SK-N-SH treated with all-trans-retinoic acid at 6 μM for 48 hours (cell line): ENCODE measurements around the gene PACS1.

Source experiments
- RARB ChIP-seq: fragments of 250-450 bp; sonication (Bioruptor Pico); IDR thresholded peaks from 2 replicates; pipeline ENCODE4 v1.8.0; 2021; ENCODE audit warnings: mild to moderate bottlenecking, moderate library complexity
- ZFP3 ChIP-seq: fragments of 250-450 bp; sonication (Bioruptor Pico); IDR thresholded peaks from 2 replicates; pipeline ENCODE4 v1.5.0; 2020; ENCODE audit warnings: mild to moderate bottlenecking, moderate library complexity
- ZNF70 ChIP-seq: fragments of 450-650 bp; formaldehyde crosslinking; IDR thresholded peaks from 2 replicates; pipeline ENCODE4 v1.5.0; 2020; ENCODE audit warnings: mild to moderate bottlenecking, moderate library complexity
- TF ChIP-seq, protein P1 (sequence below): fragments of 250-450 bp; sonication (Bioruptor Pico); IDR thresholded peaks from 2 replicates; pipeline ENCODE4 v1.8.0; 2020; ENCODE audit warnings: mild to moderate bottlenecking, moderate library complexity, borderline replicate concordance

GRCh38 chr11:66072081-66072480 lies 2.0 kb downstream of the PACS1 start:
- no peak for TF ChIP-seq ZNF70 (CRISPR knock-in tag)
- TF ChIP-seq RARB (CRISPR knock-in tag): no peak
- no peak for TF ChIP-seq ZFP3
- TF ChIP-seq, protein P1, sequence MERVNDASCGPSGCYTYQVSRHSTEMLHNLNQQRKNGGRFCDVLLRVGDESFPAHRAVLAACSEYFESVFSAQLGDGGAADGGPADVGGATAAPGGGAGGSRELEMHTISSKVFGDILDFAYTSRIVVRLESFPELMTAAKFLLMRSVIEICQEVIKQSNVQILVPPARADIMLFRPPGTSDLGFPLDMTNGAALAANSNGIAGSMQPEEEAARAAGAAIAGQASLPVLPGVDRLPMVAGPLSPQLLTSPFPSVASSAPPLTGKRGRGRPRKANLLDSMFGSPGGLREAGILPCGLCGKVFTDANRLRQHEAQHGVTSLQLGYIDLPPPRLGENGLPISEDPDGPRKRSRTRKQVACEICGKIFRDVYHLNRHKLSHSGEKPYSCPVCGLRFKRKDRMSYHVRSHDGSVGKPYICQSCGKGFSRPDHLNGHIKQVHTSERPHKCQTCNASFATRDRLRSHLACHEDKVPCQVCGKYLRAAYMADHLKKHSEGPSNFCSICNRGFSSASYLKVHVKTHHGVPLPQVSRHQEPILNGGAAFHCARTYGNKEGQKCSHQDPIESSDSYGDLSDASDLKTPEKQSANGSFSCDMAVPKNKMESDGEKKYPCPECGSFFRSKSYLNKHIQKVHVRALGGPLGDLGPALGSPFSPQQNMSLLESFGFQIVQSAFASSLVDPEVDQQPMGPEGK: no peak
